HL-60 (cell line): ENCODE measurements around the gene CREBBP.
A peak's percentile ranks its signal among the peaks of the same experiment; 100 is the strongest.

ENCODE experiments used
- DNase-seq, 2 experiments: peaks; one replicate each; pipeline ENCODE4 v3.0.0-alpha.2; 2010 to 2020; ENCODE audit warnings: low read depth in 1 of 2, low spot score in 1 of 2
- H3K27ac ChIP-seq: fragments of 250-450 bp; sonication (Bioruptor Pico); replicated peaks from 2 replicates; pipeline ENCODE4 v1.5.1; 2020; ENCODE audit warnings: mild to moderate bottlenecking, moderate library complexity
- H3K27me3 ChIP-seq: fragments of 250-450 bp; sonication (Bioruptor Pico); 2 replicates; pipeline ENCODE4 v1.5.1; 2021; ENCODE audit warnings: mild to moderate bottlenecking, moderate library complexity; ENCODE audit not compliant: insufficient read depth, poor library complexity, severe bottlenecking
- H3K4me3 ChIP-seq: replicated peaks from 2 replicates; pipeline ENCODE4 v1.5.1; 2011; ENCODE audit warnings: mild to moderate bottlenecking, control low read depth, low read length; ENCODE audit not compliant: insufficient read depth
- GABPA ChIP-seq: IDR thresholded peaks from 2 replicates; pipeline ENCODE4 v1.6.1; 2012; ENCODE audit warnings: low read depth
- POLR2AphosphoS5 ChIP-seq: IDR thresholded peaks from 2 replicates; pipeline ENCODE4 v1.6.1; 2012; ENCODE audit warnings: low read depth
- SPI1 ChIP-seq: IDR thresholded peaks from 2 replicates; pipeline ENCODE4 v1.6.1; 2012; ENCODE audit warnings: low read depth, mild to moderate bottlenecking, borderline replicate concordance
- TF ChIP-seq, protein P1 (sequence below): IDR thresholded peaks from 2 replicates; pipeline ENCODE4 v1.6.1; 2012; ENCODE audit warnings: low read depth; ENCODE audit not compliant: insufficient replicate concordance
- TF ChIP-seq, protein P2 (sequence below): IDR thresholded peaks from one replicate; pipeline ENCODE4 v1.5.1; 2011; ENCODE audit warnings: low read length, control low read depth, inconsistent platforms; ENCODE audit not compliant: insufficient read depth

Gene CREBBP

DNA sequence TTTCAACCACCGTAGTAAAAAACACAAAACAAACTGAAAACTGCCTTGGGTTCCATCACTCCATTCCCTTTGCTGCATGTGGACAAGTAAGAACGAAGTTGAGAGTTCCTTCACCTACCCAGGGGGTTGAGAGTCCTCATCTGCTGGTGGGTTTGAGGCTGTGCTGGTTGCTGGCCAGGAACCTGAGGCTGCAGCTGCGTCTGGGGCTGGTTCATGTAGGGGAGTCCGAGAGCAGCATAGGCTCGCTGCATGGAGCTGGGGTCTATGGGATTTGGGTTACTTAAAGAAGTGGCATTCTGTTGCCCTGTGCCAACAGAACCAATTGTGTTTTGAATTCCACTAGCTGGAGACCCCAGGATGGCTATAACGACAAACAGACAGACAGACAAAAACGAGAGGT lies 97.9 kb downstream of the CREBBP start:
- no peak for TF ChIP-seq SPI1
- TF ChIP-seq, protein P1, sequence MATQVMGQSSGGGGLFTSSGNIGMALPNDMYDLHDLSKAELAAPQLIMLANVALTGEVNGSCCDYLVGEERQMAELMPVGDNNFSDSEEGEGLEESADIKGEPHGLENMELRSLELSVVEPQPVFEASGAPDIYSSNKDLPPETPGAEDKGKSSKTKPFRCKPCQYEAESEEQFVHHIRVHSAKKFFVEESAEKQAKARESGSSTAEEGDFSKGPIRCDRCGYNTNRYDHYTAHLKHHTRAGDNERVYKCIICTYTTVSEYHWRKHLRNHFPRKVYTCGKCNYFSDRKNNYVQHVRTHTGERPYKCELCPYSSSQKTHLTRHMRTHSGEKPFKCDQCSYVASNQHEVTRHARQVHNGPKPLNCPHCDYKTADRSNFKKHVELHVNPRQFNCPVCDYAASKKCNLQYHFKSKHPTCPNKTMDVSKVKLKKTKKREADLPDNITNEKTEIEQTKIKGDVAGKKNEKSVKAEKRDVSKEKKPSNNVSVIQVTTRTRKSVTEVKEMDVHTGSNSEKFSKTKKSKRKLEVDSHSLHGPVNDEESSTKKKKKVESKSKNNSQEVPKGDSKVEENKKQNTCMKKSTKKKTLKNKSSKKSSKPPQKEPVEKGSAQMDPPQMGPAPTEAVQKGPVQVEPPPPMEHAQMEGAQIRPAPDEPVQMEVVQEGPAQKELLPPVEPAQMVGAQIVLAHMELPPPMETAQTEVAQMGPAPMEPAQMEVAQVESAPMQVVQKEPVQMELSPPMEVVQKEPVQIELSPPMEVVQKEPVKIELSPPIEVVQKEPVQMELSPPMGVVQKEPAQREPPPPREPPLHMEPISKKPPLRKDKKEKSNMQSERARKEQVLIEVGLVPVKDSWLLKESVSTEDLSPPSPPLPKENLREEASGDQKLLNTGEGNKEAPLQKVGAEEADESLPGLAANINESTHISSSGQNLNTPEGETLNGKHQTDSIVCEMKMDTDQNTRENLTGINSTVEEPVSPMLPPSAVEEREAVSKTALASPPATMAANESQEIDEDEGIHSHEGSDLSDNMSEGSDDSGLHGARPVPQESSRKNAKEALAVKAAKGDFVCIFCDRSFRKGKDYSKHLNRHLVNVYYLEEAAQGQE, result no peak
- TF ChIP-seq, protein P2, sequence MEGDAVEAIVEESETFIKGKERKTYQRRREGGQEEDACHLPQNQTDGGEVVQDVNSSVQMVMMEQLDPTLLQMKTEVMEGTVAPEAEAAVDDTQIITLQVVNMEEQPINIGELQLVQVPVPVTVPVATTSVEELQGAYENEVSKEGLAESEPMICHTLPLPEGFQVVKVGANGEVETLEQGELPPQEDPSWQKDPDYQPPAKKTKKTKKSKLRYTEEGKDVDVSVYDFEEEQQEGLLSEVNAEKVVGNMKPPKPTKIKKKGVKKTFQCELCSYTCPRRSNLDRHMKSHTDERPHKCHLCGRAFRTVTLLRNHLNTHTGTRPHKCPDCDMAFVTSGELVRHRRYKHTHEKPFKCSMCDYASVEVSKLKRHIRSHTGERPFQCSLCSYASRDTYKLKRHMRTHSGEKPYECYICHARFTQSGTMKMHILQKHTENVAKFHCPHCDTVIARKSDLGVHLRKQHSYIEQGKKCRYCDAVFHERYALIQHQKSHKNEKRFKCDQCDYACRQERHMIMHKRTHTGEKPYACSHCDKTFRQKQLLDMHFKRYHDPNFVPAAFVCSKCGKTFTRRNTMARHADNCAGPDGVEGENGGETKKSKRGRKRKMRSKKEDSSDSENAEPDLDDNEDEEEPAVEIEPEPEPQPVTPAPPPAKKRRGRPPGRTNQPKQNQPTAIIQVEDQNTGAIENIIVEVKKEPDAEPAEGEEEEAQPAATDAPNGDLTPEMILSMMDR, result no peak
- TF ChIP-seq GABPA, result no peak
- TF ChIP-seq POLR2AphosphoS5, result no peak
- DNase-seq, result no peak
- no peak overlapping the region for H3K27ac ChIP-seq

DNA sequence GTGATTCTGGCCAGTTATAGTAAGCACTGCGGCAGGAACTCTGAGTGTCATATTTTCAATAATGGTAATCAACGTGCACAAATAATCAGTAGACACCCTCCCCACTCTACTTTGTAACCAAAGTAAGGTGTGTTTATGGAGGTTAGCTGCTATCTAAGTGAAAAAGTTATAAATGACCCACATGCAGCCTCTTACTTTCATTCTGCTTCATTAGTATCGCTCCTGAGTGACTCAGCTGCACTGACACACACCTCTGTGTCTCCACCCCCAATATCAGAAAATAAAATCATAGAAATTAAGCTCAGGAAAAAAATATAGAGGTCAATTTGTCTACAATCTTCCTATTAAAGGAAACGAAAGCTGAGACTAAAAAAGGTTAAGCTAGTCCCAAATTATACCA lies 99.1 kb downstream of the CREBBP start:
- Histone ChIP-seq H3K27ac (no peak overlapping the region), H3K27me3 (no peaks in the 10 kb centered on the region), H3K4me3 (no peak overlapping the region)
- TF ChIP-seq POLR2AphosphoS5, result no peak
- TF ChIP-seq, protein P1, result no peak
- TF ChIP-seq GABPA, result no peak
- no peak for TF ChIP-seq SPI1
- TF ChIP-seq, protein P2, result no peak
- DNase-seq, result no peak

More for the DNA sequence above, 97.9 kb downstream of the CREBBP start:
- H3K27me3 ChIP-seq, result no peaks in the 10 kb centered on the region
- no peak overlapping the region for H3K4me3 ChIP-seq

DNA sequence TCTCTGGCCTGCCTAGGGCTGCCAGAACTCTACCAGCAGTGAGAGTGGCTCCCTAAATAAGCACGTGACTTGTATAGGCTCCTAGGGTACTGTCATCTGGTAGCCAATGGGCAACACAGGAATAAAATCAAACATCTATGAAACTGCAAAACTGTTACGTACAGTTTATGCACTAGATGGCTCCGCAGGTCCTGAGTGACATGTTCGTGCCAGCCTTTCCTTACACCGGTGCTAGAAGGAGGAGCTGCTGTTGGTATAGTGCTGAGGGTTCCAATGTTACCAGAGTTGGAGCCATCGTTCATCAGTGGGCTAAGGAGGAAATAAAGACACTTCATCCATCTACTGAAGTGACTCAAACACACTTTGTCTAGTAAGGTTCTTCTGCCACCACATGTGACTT lies 99.9 kb downstream of the CREBBP start:
- peak in 1 of 2 experiments; percentile 66 for DNase-seq
- no peak overlapping the region for H3K27ac ChIP-seq
- no peak overlapping the region for H3K4me3 ChIP-seq
- no peaks in the 10 kb centered on the region for H3K27me3 ChIP-seq
- TF ChIP-seq GABPA (no peak), POLR2AphosphoS5 (no peak), SPI1 (no peak)
- TF ChIP-seq, protein P2, result no peak
- TF ChIP-seq, protein P1, result no peak
